ENCODE results near the gene MAPRE3. TPM values are rescaled to one million over a fixed set of nuclear protein-coding genes. Genes with fewer than 3 reads are reported as not detected.

Gene MAPRE3
- total and polyA plus RNA-seq, 2 donors (not counting 3 experiments of a cell fraction or from before 2014, with no cell fraction given): 4.4 to 6.1 TPM

DNA sequence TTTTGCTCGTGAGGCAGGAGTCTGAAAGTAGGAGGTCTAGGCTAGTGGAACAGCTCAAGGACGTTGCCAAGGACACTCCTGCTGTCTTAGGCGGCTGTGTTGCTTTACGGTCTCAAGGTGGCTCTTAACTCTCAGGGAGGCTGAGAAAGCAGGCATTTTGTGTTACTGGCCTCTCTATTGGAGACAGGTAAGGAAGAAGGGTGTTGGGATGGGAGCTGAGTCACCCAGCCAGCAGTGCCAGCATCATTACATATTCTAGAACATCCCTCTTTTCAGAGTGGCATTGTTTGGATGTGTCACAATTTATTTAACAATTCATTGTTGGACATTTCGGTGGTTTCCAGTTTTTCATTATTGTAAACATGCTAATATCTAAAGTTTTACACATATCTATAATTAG, 31.5 kb downstream of the MAPRE3 start:
- no peak overlapping the region for H2AFZ ChIP-seq (ENCODE audit: low read depth, low read length)
- dilution Hi-C loops (cut with MboI; ENCODE audit: extremely low pct_ligation_motif_present, low sequenced_read_pairs): no loop called here
- no peaks in the 10 kb centered on the region for H3K9me1 ChIP-seq (replicated peaks; ENCODE audit: control insufficient read depth, extremely low read depth, insufficient read depth, low read length)
- DNase-seq (ENCODE audit: low read depth, low spot score) (no peak), FAIRE-seq (no peak)
- no TSS peak for BruUV-seq (replicated peaks)
- H3K36me3 ChIP-seq (ENCODE audit: control insufficient read depth in 2 of 2, extremely low read depth in 1 of 2, insufficient read depth in 2 of 2, low read length in 2 of 2): no peaks in the 10 kb centered on the region
- no peak overlapping the region for H3K9ac ChIP-seq (replicated peaks; ENCODE audit: extremely low read depth, insufficient read depth, low read length)
- no peak for TF ChIP-seq MYC (IDR thresholded peaks at IDR 0.05; ENCODE audit: low read depth, low read length)
- H3K27ac ChIP-seq (ENCODE audit: insufficient read depth, low read depth, low read length): no peak overlapping the region
- H3K27me3 ChIP-seq (ENCODE audit: control insufficient read depth in 2 of 2, insufficient read depth in 2 of 2, low read length in 2 of 2): peaks cover 8 to 9% of the 10 kb centered on the region in 2 experiments
- no peak overlapping the region for H3K4me3 ChIP-seq (replicated peaks in 1 of 3; ENCODE audit: insufficient read depth in 1 of 3, low read depth in 1 of 3, low read length in 3 of 3)
- intact Hi-C loops (cut with micrococcal nuclease): no loop called here
- CTCF ChIA-PET: interaction anchor here (1.0 kb wide), 1 partner anchor 59 kb away, joined by 3 read pairs; no protein-coding TSS in a partner anchor
- peaks cover 2% of the 10 kb centered on the region for H3K4me1 ChIP-seq (ENCODE audit: control insufficient read depth, extremely low read depth, insufficient read depth, low read length)
- H3K9me3 ChIP-seq (replicated peaks; ENCODE audit: control insufficient read depth, insufficient read depth, low read length): no peaks in the 10 kb centered on the region
- H4K20me1 ChIP-seq (replicated peaks; ENCODE audit: control insufficient read depth, extremely low read depth, insufficient read depth, low read length): no peaks in the 10 kb centered on the region
- no peak overlapping the region for H3K4me2 ChIP-seq (ENCODE audit: insufficient read depth, low read length)
- H3K79me2 ChIP-seq (ENCODE audit: control insufficient read depth, insufficient read depth, low read length): no peaks in the 10 kb centered on the region
- POLR2A ChIA-PET: interaction anchor here (0.6 kb wide), 1 partner anchor 47 kb away, joined by 4 read pairs; no protein-coding TSS in a partner anchor

DNA sequence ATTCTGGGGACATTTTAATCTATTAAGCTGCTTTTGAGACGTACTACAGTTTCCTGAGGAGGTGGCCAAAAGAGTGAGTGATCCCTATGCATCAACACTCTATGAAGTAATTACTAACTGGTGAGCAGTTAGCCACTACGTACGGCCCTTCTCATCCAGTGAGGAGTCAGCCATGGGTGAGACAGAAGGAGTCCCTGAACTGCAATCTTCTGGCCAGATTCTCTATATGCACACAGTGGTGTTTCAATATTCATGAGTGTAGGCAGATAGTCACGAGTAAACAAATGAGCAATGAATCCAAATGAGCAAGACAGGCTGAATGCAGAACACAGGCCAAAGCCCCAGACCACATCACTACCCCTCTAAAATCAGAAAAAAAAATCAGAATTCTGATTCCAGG, 32.6 kb downstream of the MAPRE3 start:
- CTCF ChIA-PET: interaction anchor here (1.0 to 1.6 kb wide), 3 partner anchors 41 to 60 kb away, joined by 3 to 7 read pairs (median 4); no protein-coding TSS in a partner anchor
- FAIRE-seq: no peak
- intact Hi-C loops (cut with micrococcal nuclease): no loop called here

More for the DNA sequence above, 32.6 kb downstream of the MAPRE3 start:
- Histone ChIP-seq H3K79me2 (ENCODE audit: control insufficient read depth, insufficient read depth, low read length) (no peaks in the 10 kb centered on the region), H3K4me1 (ENCODE audit: control insufficient read depth, extremely low read depth, insufficient read depth, low read length) (peaks cover 2% of the 10 kb centered on the region), H2AFZ (ENCODE audit: low read depth, low read length) (no peak overlapping the region), H3K36me3 (ENCODE audit: control insufficient read depth in 2 of 2, extremely low read depth in 1 of 2, insufficient read depth in 2 of 2, low read length in 2 of 2) (no peaks in the 10 kb centered on the region), H3K27me3 (ENCODE audit: control insufficient read depth in 2 of 2, insufficient read depth in 2 of 2, low read length in 2 of 2) (peaks cover 4 to 5% of the 10 kb centered on the region in 2 experiments), H3K4me3 (replicated peaks in 1 of 3; ENCODE audit: insufficient read depth in 1 of 3, low read depth in 1 of 3, low read length in 3 of 3) (no peak overlapping the region), H3K9me3 (replicated peaks; ENCODE audit: control insufficient read depth, insufficient read depth, low read length) (no peaks in the 10 kb centered on the region), H3K4me2 (ENCODE audit: insufficient read depth, low read length) (no peak overlapping the region), H4K20me1 (replicated peaks; ENCODE audit: control insufficient read depth, extremely low read depth, insufficient read depth, low read length) (no peaks in the 10 kb centered on the region), H3K9me1 (replicated peaks; ENCODE audit: control insufficient read depth, extremely low read depth, insufficient read depth, low read length) (no peaks in the 10 kb centered on the region), H3K9ac (replicated peaks; ENCODE audit: extremely low read depth, insufficient read depth, low read length) (no peak overlapping the region), H3K27ac (ENCODE audit: insufficient read depth, low read depth, low read length) (no peak overlapping the region)
- POLR2A ChIA-PET: interaction anchor here (0.6 kb wide), 1 partner anchor 14 kb away, joined by 4 read pairs; no protein-coding TSS in a partner anchor
- no peak for TF ChIP-seq MYC (IDR thresholded peaks at IDR 0.05; ENCODE audit: low read depth, low read length)
- no peak for TF ChIP-seq JUN (IDR thresholded peaks at IDR 0.05; ENCODE audit: borderline replicate concordance, insufficient read depth, insufficient read length, low read depth)
- no peak for TF ChIP-seq POLR2AphosphoS5 (IDR thresholded peaks at IDR 0.05; ENCODE audit: insufficient read depth, low read depth, low read length)
- TF ChIP-seq, protein P1, sequence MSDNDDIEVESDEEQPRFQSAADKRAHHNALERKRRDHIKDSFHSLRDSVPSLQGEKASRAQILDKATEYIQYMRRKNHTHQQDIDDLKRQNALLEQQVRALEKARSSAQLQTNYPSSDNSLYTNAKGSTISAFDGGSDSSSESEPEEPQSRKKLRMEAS (IDR thresholded peaks at IDR 0.05; ENCODE audit: insufficient read depth, insufficient read length): no peak
- TF ChIP-seq, protein P2, sequence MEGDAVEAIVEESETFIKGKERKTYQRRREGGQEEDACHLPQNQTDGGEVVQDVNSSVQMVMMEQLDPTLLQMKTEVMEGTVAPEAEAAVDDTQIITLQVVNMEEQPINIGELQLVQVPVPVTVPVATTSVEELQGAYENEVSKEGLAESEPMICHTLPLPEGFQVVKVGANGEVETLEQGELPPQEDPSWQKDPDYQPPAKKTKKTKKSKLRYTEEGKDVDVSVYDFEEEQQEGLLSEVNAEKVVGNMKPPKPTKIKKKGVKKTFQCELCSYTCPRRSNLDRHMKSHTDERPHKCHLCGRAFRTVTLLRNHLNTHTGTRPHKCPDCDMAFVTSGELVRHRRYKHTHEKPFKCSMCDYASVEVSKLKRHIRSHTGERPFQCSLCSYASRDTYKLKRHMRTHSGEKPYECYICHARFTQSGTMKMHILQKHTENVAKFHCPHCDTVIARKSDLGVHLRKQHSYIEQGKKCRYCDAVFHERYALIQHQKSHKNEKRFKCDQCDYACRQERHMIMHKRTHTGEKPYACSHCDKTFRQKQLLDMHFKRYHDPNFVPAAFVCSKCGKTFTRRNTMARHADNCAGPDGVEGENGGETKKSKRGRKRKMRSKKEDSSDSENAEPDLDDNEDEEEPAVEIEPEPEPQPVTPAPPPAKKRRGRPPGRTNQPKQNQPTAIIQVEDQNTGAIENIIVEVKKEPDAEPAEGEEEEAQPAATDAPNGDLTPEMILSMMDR (IDR thresholded peaks at IDR 0.05; ENCODE audit: extremely low read depth in 1 of 2, insufficient read depth in 1 of 2, low read depth in 1 of 2, low read length in 2 of 2): no peak
- TF ChIP-seq POLR2A (IDR thresholded peaks at IDR 0.05; ENCODE audit: low read depth, low read length): no peak
- no peak for TF ChIP-seq GATA2 (IDR thresholded peaks at IDR 0.05; ENCODE audit: insufficient read depth, insufficient read length, low read depth, low read length)
- TF ChIP-seq FOS (IDR thresholded peaks at IDR 0.05; ENCODE audit: borderline replicate concordance, insufficient read depth, low read length): no peak
- TF ChIP-seq EZH2 (IDR thresholded peaks at IDR 0.05; ENCODE audit: borderline replicate concordance, low read depth, low read length, severe bottlenecking): no peak
- no TSS peak for BruUV-seq (replicated peaks)
- dilution Hi-C loops (cut with MboI; ENCODE audit: extremely low pct_ligation_motif_present, low sequenced_read_pairs): no loop called here
- no peak for DNase-seq (ENCODE audit: low read depth, low spot score)

Data from endothelial cell of umbilical vein (primary cell).